ENCODE results near the gene TOR2A. TPM values are rescaled to one million over a fixed set of nuclear protein-coding genes. Genes with fewer than 3 reads are reported as not detected.

The TOR2A gene
- total and polyA plus RNA-seq, 2 donors from 2014 or later, result 12.7 to 14.5 TPM

- no peaks in the 10 kb centered on the region for H3K27me3 ChIP-seq (ENCODE audit: control insufficient read depth, insufficient read depth, low read length)
- peaks cover 0 to 9% (median 3%) of the 10 kb centered on the region in 3 donors for H3K4me1 ChIP-seq (ENCODE audit: control insufficient read depth in 2 of 3, insufficient read depth in 2 of 3, low read depth in 1 of 3, low read length in 3 of 3)
- H3K4me3 ChIP-seq (ENCODE audit: low read length in 3 of 3), result no peak overlapping the region
- DNase-seq, result peak in 1 of 5 donors; percentile 66
- no peaks in the 10 kb centered on the region for H3K9me3 ChIP-seq (ENCODE audit: control insufficient read depth in 2 of 3, insufficient read depth in 1 of 3, low read length in 3 of 3)
- no peak overlapping the region for H3K9ac ChIP-seq (ENCODE audit: low read length in 3 of 3)
- no peak for FAIRE-seq
- no peak for TF ChIP-seq CTCF (IDR thresholded peaks at IDR 0.05; ENCODE audit: borderline replicate concordance, extremely low read depth, insufficient read depth)
- H3K27ac ChIP-seq (ENCODE audit: low read depth in 2 of 2, low read length in 2 of 2), result no peak overlapping the region
- H3K36me3 ChIP-seq (ENCODE audit: control insufficient read depth in 2 of 3, insufficient read depth in 3 of 3, low read length in 3 of 3), result no peaks in the 10 kb centered on the region
- intact Hi-C loops (cut with DNase I), result loop anchor here (10.0 kb wide), 1 partner anchor 125 kb away; no protein-coding TSS in a partner anchor
Measured at GRCh38 chr9:127720031-127720864, 14.8 kb downstream of the TOR2A start.

GRCh38 chr9:127717766-127718165 is 17.3 kb downstream of the TOR2A start:
- FAIRE-seq (no peak), DNase-seq (no peak)
- intact Hi-C loops (cut with DNase I), result no loop called here
- H3K4me1 ChIP-seq (ENCODE audit: control insufficient read depth in 2 of 3, insufficient read depth in 2 of 3, low read depth in 1 of 3, low read length in 3 of 3), result peaks cover 0 to 12% (median 3%) of the 10 kb centered on the region in 3 donors
- TF ChIP-seq CTCF (IDR thresholded peaks at IDR 0.05; ENCODE audit: borderline replicate concordance, extremely low read depth, insufficient read depth), result no peak
- no peak overlapping the region for H3K4me3 ChIP-seq (ENCODE audit: low read length in 3 of 3)
- no peaks in the 10 kb centered on the region for H3K27me3 ChIP-seq (ENCODE audit: control insufficient read depth, insufficient read depth, low read length)
- H3K9ac ChIP-seq (ENCODE audit: low read length in 3 of 3), result no peak overlapping the region
- H3K9me3 ChIP-seq (ENCODE audit: control insufficient read depth in 2 of 3, insufficient read depth in 1 of 3, low read length in 3 of 3), result no peaks in the 10 kb centered on the region
- H3K27ac ChIP-seq (ENCODE audit: low read depth in 2 of 2, low read length in 2 of 2), result no peak overlapping the region
- no peaks in the 10 kb centered on the region for H3K36me3 ChIP-seq (ENCODE audit: control insufficient read depth in 2 of 3, insufficient read depth in 3 of 3, low read length in 3 of 3)

- TF ChIP-seq CTCF (IDR thresholded peaks at IDR 0.05; ENCODE audit: borderline replicate concordance, extremely low read depth, insufficient read depth), result no peak
- H3K9me3 ChIP-seq (ENCODE audit: control insufficient read depth in 2 of 3, insufficient read depth in 1 of 3, low read length in 3 of 3), result no peaks in the 10 kb centered on the region
- H3K9ac ChIP-seq (ENCODE audit: low read length in 3 of 3), result peak overlapping the region in 1 of 3 donors; percentile 71
- H3K27ac ChIP-seq (ENCODE audit: low read depth in 2 of 2, low read length in 2 of 2), result peak overlapping the region; percentile 77 to 91
- H3K27me3 ChIP-seq (ENCODE audit: control insufficient read depth, insufficient read depth, low read length), result no peaks in the 10 kb centered on the region
- DNase-seq (peak in 1 of 5 donors; percentile 53), FAIRE-seq (no peak)
- no peaks in the 10 kb centered on the region for H3K36me3 ChIP-seq (ENCODE audit: control insufficient read depth in 2 of 3, insufficient read depth in 3 of 3, low read length in 3 of 3)
- H3K4me1 ChIP-seq (ENCODE audit: control insufficient read depth in 2 of 3, insufficient read depth in 2 of 3, low read depth in 1 of 3, low read length in 3 of 3), result peaks cover 0 to 12% (median 3%) of the 10 kb centered on the region in 3 donors
- intact Hi-C loops (cut with DNase I), result no loop called here
- H3K4me3 ChIP-seq (ENCODE audit: low read length in 3 of 3), result peak overlapping the region in 2 of 3 donors; percentile 91 to 94
Measured at GRCh38 chr9:127716412-127716811, 18.7 kb downstream of the TOR2A start.
